Liver (tissue), 9 donors: ENCODE results near the gene COMMD1. TPM values are rescaled to one million over a fixed set of nuclear protein-coding genes. Genes with fewer than 3 reads are reported as not detected.

Experiments used
- DNase-seq: peaks from one replicate; pipeline ENCODE4 v3.0.0-alpha.2; 2017; ENCODE audit warnings: low spot score
- H3K27ac ChIP-seq, 2 donors: one replicate each; pipeline ENCODE4 v1.7.0; 2013; ENCODE audit warnings: inconsistent platforms in 2 of 2, low read length in 2 of 2, control low read depth in 1 of 2, low read depth in 1 of 2, mild to moderate bottlenecking in 1 of 2
- H3K27me3 ChIP-seq, 4 donors: one replicate each; pipeline versions ENCODE4 v1.6.1 to v1.7.0; 2013; ENCODE audit warnings: low read length in 3 of 4, inconsistent platforms in 1 of 4, mild to moderate bottlenecking in 1 of 4, moderate library complexity in 1 of 4; ENCODE audit not compliant: control insufficient read depth in 4 of 4, insufficient read depth in 4 of 4
- H3K36me3 ChIP-seq, 4 donors: one replicate each; pipeline versions ENCODE4 v1.6.1 to v1.7.0; 2013; ENCODE audit warnings: low read length in 3 of 4, mild to moderate bottlenecking in 3 of 4, low read depth in 1 of 4, moderate library complexity in 1 of 4; ENCODE audit not compliant: control insufficient read depth in 4 of 4, insufficient read depth in 3 of 4
- H3K4me1 ChIP-seq, 4 donors: one replicate each; pipeline versions ENCODE4 v1.6.1 to v1.7.0; 2013; ENCODE audit warnings: low read length in 3 of 4, mild to moderate bottlenecking in 3 of 4, moderate library complexity in 1 of 4; ENCODE audit not compliant: control insufficient read depth in 4 of 4, insufficient read depth in 4 of 4
- H3K4me3 ChIP-seq, 3 donors: one replicate each; pipeline versions ENCODE4 v1.6.1 to v1.7.0; 2013; ENCODE audit warnings: low read length in 3 of 3, control low read depth in 1 of 3, low read depth in 1 of 3, mild to moderate bottlenecking in 1 of 3
- H3K9ac ChIP-seq, 2 donors: one replicate each; pipeline ENCODE4 v1.7.0; 2013; ENCODE audit warnings: low read length in 2 of 2, mild to moderate bottlenecking in 2 of 2, moderate library complexity in 2 of 2, control low read depth in 1 of 2, low read depth in 1 of 2
- H3K9me3 ChIP-seq, 4 donors: one replicate each; pipeline versions ENCODE4 v1.6.1 to v1.7.0; 2013; ENCODE audit warnings: low read length in 3 of 4; ENCODE audit not compliant: control insufficient read depth in 4 of 4
- JUND ChIP-seq, 2 donors: IDR thresholded peaks; 2 replicates each; pipeline ENCODE4 v1.6.1; 2016; ENCODE audit warnings: antibody characterized with exemption in 2 of 2
- NR2F2 ChIP-seq: IDR thresholded peaks from 2 replicates; pipeline ENCODE4 v1.6.1; 2016; ENCODE audit warnings: antibody characterized with exemption
- TAF1 ChIP-seq: conservative IDR thresholded peaks from 2 replicates; pipeline ENCODE4 v1.6.1; 2016; ENCODE audit warnings: antibody characterized with exemption, mild to moderate bottlenecking
- YY1 ChIP-seq: IDR thresholded peaks from 2 replicates; pipeline ENCODE4 v1.6.1; 2016; ENCODE audit warnings: antibody characterized with exemption, mild to moderate bottlenecking
- WGBS: extraction: QIAGEN DNeasy Blood & Tissue Kit; methylation state at CpG from one replicate; pipeline ENCODE4 v1.1.7; 2013; 5-methylcytosine and 5-hydroxymethylcytosine counted together
- polyA plus RNA-seq, 2 donors: library from polyadenylated mRNA; stranded (reverse) in 1 of 2; unstranded in 1 of 2; fragments of 200-250 nt in 1 of 2; fragments of >200 nt in 1 of 2; fragmentation: Nextera tagmentation in 1 of 2; extraction: Ambion mirVana in 1 of 2; gene quantifications; one replicate each; pipeline versions ENCODE4 v1.2.1 to v1.2.3, GENCODE V29; 2013 to 2015
- total RNA-seq, 2 donors: library from RNA; depleted of rRNA; stranded (reverse); fragments of >200 nt; gene quantifications; one replicate each; pipeline ENCODE4 v1.2.3, GENCODE V29; 2014
- TF ChIP-seq, protein P1 (sequence below): IDR thresholded peaks from 2 replicates; pipeline ENCODE4 v1.6.1; 2016; ENCODE audit warnings: antibody characterized with exemption
- TF ChIP-seq, protein P2 (sequence below): IDR thresholded peaks from 2 replicates; pipeline ENCODE4 v1.6.1; 2016; ENCODE audit warnings: antibody characterized with exemption
- TF ChIP-seq, protein P3 (sequence below): IDR thresholded peaks from 2 replicates; pipeline ENCODE4 v1.6.1; 2016; ENCODE audit warnings: antibody characterized with exemption
- donor health status: healthy.
- donor health status: healthy.
- donor health status: healthy.
- donor health status: healthy.
- donor health status: healthy.

The COMMD1 gene
- total and polyA plus RNA-seq, 4 donors = 17.4 to 47.9 (median 20.7) TPM

DNA sequence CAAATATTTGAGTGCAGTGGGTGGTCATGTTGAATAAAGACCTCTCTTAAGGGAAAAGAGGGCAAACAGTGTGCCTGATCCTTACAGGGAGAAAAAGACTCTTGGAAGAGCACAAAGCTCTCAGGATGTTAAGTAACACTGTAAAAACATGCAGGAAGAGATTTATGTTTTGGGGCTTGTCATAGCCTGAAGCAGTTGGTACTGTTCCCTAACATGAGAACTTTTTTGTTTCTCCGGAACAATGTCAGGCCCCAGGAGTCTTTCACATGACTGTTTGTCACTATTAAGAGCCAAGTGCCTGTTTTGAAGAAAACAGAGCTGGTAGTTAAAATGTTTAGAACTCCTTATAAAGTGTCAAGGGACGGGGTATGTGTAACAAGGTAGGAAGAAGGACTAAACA is 206.7 kb downstream of the COMMD1 start:
- TF ChIP-seq TAF1 = no peak
- no peak for DNase-seq
- H3K9ac ChIP-seq = no peak overlapping the region
- no peaks in the 10 kb centered on the region for H3K9me3 ChIP-seq
- no peaks in the 10 kb centered on the region for H3K27me3 ChIP-seq
- WGBS = 92% methylated on average over 2 of the region's 2 CpGs
- no peaks in the 10 kb centered on the region for H3K4me1 ChIP-seq
- H3K27ac ChIP-seq = no peak overlapping the region
- H3K4me3 ChIP-seq = no peak overlapping the region
- no peaks in the 10 kb centered on the region for H3K36me3 ChIP-seq

DNA sequence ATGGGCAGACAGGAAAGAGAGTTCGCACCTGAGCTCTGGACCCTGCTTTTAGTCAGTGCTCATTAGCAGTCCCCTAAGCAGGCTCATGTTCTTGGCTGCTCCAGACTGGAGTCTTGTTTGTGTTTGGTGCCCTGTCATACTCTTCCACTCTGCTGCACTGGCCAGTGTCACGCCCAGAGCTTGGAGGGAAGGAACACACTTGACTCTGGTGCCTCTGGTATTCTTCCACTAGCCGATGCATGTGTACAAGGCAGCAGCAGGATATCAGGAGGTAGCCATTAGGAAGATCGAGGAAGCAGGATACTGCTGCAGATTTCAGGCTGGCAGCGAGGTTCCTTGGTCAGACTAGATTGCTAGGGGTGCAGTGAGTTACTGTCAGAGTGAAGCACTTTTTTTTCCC is 209.1 kb downstream of the COMMD1 start:
- 88% methylated on average over 5 of the region's 5 CpGs for WGBS
- no peaks in the 10 kb centered on the region for H3K4me1 ChIP-seq
- no peaks in the 10 kb centered on the region for H3K36me3 ChIP-seq
- DNase-seq = no peak
- no peak overlapping the region for H3K27ac ChIP-seq
- H3K9me3 ChIP-seq = no peaks in the 10 kb centered on the region
- no peak overlapping the region for H3K4me3 ChIP-seq
- no peak overlapping the region for H3K9ac ChIP-seq
- no peaks in the 10 kb centered on the region for H3K27me3 ChIP-seq
- TF ChIP-seq, protein P1, sequence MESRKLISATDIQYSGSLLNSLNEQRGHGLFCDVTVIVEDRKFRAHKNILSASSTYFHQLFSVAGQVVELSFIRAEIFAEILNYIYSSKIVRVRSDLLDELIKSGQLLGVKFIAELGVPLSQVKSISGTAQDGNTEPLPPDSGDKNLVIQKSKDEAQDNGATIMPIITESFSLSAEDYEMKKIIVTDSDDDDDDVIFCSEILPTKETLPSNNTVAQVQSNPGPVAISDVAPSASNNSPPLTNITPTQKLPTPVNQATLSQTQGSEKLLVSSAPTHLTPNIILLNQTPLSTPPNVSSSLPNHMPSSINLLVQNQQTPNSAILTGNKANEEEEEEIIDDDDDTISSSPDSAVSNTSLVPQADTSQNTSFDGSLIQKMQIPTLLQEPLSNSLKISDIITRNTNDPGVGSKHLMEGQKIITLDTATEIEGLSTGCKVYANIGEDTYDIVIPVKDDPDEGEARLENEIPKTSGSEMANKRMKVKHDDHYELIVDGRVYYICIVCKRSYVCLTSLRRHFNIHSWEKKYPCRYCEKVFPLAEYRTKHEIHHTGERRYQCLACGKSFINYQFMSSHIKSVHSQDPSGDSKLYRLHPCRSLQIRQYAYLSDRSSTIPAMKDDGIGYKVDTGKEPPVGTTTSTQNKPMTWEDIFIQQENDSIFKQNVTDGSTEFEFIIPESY = no peak
- no peak for TF ChIP-seq YY1
- TF ChIP-seq, protein P2, sequence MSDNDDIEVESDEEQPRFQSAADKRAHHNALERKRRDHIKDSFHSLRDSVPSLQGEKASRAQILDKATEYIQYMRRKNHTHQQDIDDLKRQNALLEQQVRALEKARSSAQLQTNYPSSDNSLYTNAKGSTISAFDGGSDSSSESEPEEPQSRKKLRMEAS = no peak

DNA sequence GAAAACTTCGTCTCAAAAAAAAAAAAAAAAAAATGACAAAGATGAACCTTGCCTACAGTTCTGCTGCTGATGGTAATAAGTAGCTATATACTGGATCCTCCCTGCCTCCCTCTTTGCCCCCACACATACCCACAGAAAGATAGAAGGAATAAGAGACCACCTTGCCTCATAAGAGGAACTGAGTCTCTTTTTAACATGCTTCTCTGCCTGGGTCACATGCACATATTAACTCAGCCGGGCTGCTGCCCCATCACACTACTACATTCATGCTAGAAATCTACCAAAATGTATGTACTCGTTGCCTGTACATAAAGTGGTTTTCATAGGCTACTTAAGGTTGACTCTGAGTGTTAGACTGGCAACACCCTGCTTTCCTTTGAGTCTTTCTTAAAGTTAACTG is 211.5 kb downstream of the COMMD1 start:
- Histone ChIP-seq H3K9me3 (no peaks in the 10 kb centered on the region), H3K4me3 (no peak overlapping the region), H3K36me3 (no peaks in the 10 kb centered on the region), H3K9ac (no peak overlapping the region), H3K4me1 (peaks cover 0 to 2% (median 0%) of the 10 kb centered on the region in 4 donors), H3K27me3 (no peaks in the 10 kb centered on the region), H3K27ac (no peak overlapping the region)
- TF ChIP-seq, protein P2 = no peak
- TF ChIP-seq JUND (IDR thresholded peaks at IDR 0.05) (no peak), NR2F2 (no peak)
- DNase-seq = no peak
- WGBS = 90% methylated on average over 3 of the region's 3 CpGs

DNA sequence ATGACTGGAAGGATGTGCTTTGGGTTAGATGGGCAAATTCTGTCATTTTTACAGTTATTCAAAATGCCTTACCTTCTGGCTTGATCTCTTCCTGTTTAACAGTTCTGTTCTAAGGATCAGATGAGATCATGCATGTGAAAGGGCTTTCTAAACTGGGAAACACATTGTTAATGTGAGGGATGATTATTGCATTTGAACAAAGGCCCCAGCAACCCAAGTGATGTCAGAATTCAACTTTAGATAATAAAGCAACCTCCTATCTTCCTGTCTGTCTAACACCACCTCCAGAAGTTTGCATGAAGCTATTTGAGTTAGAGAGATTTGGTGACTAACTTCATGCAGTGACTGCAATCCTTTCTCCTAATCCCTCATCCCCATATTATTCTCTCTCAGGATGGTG is 212.7 kb downstream of the COMMD1 start:
- Histone ChIP-seq H3K9me3 (no peaks in the 10 kb centered on the region), H3K9ac (no peak overlapping the region), H3K36me3 (no peaks in the 10 kb centered on the region), H3K4me3 (no peak overlapping the region), H3K4me1 (peaks cover 0 to 2% (median 0%) of the 10 kb centered on the region in 4 donors), H3K27me3 (no peaks in the 10 kb centered on the region), H3K27ac (no peak overlapping the region)
- TF ChIP-seq TAF1 = no peak
- TF ChIP-seq, protein P3, sequence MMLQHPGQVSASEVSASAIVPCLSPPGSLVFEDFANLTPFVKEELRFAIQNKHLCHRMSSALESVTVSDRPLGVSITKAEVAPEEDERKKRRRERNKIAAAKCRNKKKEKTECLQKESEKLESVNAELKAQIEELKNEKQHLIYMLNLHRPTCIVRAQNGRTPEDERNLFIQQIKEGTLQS = no peak
- no peak for DNase-seq
